Keratinocyte (primary cell): ENCODE data around the gene PGLYRP4.

Source experiments
- EZH2 ChIP-seq: IDR thresholded peaks from one replicate; pipeline ENCODE4 v1.6.1; 2012; ENCODE audit warnings: inconsistent platforms, mild to moderate bottlenecking, low read length, moderate library complexity
- TF ChIP-seq, protein P1 (sequence below), 3 experiments: IDR thresholded peaks in 1 of 3; conservative IDR thresholded peaks in 1 of 3; optimal IDR thresholded peaks in 1 of 3; 2 replicates in 2 of 3; 3 replicates in 1 of 3; pipeline versions ENCODE3 to v1.5.1; 2011; ENCODE audit warnings: low read length in 3 of 3, mild to moderate bottlenecking in 3 of 3, moderate library complexity in 2 of 3, control low read depth in 1 of 3, inconsistent platforms in 1 of 3; ENCODE audit not compliant: insufficient read depth in 2 of 3; ENCODE audit errors: extremely low read depth in 1 of 3

GRCh38 chr1:153341431-153341934 is 7.2 kb downstream of the PGLYRP4 start:
- TF ChIP-seq, protein P1, sequence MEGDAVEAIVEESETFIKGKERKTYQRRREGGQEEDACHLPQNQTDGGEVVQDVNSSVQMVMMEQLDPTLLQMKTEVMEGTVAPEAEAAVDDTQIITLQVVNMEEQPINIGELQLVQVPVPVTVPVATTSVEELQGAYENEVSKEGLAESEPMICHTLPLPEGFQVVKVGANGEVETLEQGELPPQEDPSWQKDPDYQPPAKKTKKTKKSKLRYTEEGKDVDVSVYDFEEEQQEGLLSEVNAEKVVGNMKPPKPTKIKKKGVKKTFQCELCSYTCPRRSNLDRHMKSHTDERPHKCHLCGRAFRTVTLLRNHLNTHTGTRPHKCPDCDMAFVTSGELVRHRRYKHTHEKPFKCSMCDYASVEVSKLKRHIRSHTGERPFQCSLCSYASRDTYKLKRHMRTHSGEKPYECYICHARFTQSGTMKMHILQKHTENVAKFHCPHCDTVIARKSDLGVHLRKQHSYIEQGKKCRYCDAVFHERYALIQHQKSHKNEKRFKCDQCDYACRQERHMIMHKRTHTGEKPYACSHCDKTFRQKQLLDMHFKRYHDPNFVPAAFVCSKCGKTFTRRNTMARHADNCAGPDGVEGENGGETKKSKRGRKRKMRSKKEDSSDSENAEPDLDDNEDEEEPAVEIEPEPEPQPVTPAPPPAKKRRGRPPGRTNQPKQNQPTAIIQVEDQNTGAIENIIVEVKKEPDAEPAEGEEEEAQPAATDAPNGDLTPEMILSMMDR (optimal IDR thresholded peaks at IDR 0.05 in 1 of 3, IDR thresholded peaks at IDR 0.05 in 1 of 3, conservative IDR thresholded peaks at IDR 0.05 in 1 of 3; ENCODE audit: extremely low read depth in 1 of 3, insufficient read depth in 2 of 3, low read length in 3 of 3), result no peak
- no peak for TF ChIP-seq EZH2
